Measurements from ENCODE around the gene CDH10.

DNA sequence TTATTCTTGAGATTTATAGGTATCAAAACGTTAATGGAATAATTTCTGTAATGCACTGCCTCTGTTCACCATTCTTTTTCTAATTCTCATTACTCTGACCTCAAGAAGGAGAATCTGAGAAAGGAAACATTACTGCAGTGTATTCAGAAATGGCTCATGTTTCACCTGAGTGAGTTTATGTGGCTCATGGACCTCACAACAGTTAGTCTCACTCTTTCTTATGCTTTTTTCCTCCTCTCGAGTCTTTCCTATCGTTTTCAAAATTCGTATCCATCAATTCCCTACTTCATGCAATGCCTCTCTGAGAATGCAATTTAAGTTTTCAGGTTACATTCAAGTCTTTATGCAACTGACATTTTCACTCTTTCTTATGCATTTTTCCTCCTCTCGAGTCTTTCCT is 9.6 kb downstream of the CDH10 start:
- TF ChIP-seq JUND (CRISPR knock-in tag; IDR thresholded peaks at IDR 0.05): no peak
- TF ChIP-seq REXO4 (CRISPR knock-in tag; IDR thresholded peaks at IDR 0.05; ENCODE audit: borderline replicate concordance): no peak

Data from HepG2 (cell line).